Cardiac muscle cell (in vitro differentiated cells and primary cell): ENCODE data around the gene FXN. TPM values are rescaled to one million over a fixed set of nuclear protein-coding genes. Genes with fewer than 3 reads are reported as not detected.

Experiments
- DNase-seq, 2 donors: peaks; one replicate each; pipeline versions ENCODE4 v3.0.0 to v3.0.0-alpha.2; 2010 to 2017; ENCODE audit warnings: low read depth in 1 of 2, low spot score in 1 of 2
- H3K27ac ChIP-seq: fragments of 200-600 bp; sonication (generic); 2 replicates; pipeline ENCODE4 v1.5.1; 2016
- H3K27me3 ChIP-seq: fragments of 200-600 bp; sonication (generic); 2 replicates; pipeline ENCODE4 v1.6.0; 2016; ENCODE audit warnings: control low read depth
- H3K36me3 ChIP-seq: fragments of 200-600 bp; sonication (generic); 2 replicates; pipeline ENCODE4 v1.5.1; 2016; ENCODE audit warnings: control low read depth
- H3K4me1 ChIP-seq: fragments of 200-600 bp; sonication (generic); 2 replicates; pipeline ENCODE4 v1.8.1; 2017; ENCODE audit warnings: low read depth, mild to moderate bottlenecking, mixed run types
- H3K4me3 ChIP-seq: fragments of 200-600 bp; sonication (generic); 2 replicates; pipeline ENCODE4 v1.5.1; 2016; ENCODE audit warnings: mild to moderate bottlenecking
- H3K9me3 ChIP-seq: fragments of 200-600 bp; sonication (generic); 2 replicates; pipeline ENCODE4 v1.5.1; 2017; ENCODE audit warnings: low read depth, mild to moderate bottlenecking, control low read depth
- CTCF ChIP-seq: IDR thresholded peaks from 2 replicates; pipeline ENCODE4 v1.5.1; 2012; ENCODE audit warnings: low read depth, mild to moderate bottlenecking, low read length
- polyA plus RNA-seq: library from polyadenylated mRNA; unstranded; fragments of >200 nt; fragmentation: Nextera tagmentation; extraction: Ambion mirVana; gene quantifications from 2 replicates; pipeline ENCODE4 v1.2.1, GENCODE V29; 2016
- total RNA-seq: library from RNA; depleted of rRNA; stranded (reverse); fragments of >200 nt; gene quantifications from 2 replicates; pipeline ENCODE4 v1.2.3, GENCODE V29; 2016

FXN gene
- total and polyA plus RNA-seq, 2 experiments from 2014 or later, result 20.6 to 45.0 TPM

- TF ChIP-seq CTCF, result no peak
- H3K9me3 ChIP-seq, result no peaks in the 10 kb centered on the region
- no peak overlapping the region for H3K27ac ChIP-seq
- DNase-seq, result peak in 1 of 2 donors; percentile 52
- no peak overlapping the region for H3K4me3 ChIP-seq
- H3K4me1 ChIP-seq, result no peaks in the 10 kb centered on the region
- H3K27me3 ChIP-seq, result no peaks in the 10 kb centered on the region
- no peaks in the 10 kb centered on the region for H3K36me3 ChIP-seq
Measured at GRCh38 chr9:69143291-69143690, 107.7 kb downstream of the FXN start.

- Histone ChIP-seq H3K4me3 (no peak overlapping the region), H3K36me3 (no peaks in the 10 kb centered on the region), H3K27ac (no peak overlapping the region), H3K4me1 (no peaks in the 10 kb centered on the region), H3K9me3 (no peaks in the 10 kb centered on the region), H3K27me3 (no peaks in the 10 kb centered on the region)
- no peak for TF ChIP-seq CTCF
- no peak for DNase-seq
Measured at GRCh38 chr9:69145144-69145715, 109.7 kb downstream of the FXN start.

- no peak for TF ChIP-seq CTCF
- Histone ChIP-seq H3K27ac (no peak overlapping the region), H3K27me3 (no peaks in the 10 kb centered on the region), H3K4me1 (no peaks in the 10 kb centered on the region), H3K9me3 (no peaks in the 10 kb centered on the region), H3K36me3 (no peaks in the 10 kb centered on the region), H3K4me3 (no peak overlapping the region)
- no peak for DNase-seq
Measured at GRCh38 chr9:69147041-69147834, 111.7 kb downstream of the FXN start.

GRCh38 chr9:69149321-69149807, 113.8 kb downstream of the FXN start:
- peak; percentile 40 to 88 for DNase-seq
- peak overlapping the region; percentile 41 for H3K27ac ChIP-seq
- H3K4me3 ChIP-seq, result no peak overlapping the region
- H3K4me1 ChIP-seq, result no peaks in the 10 kb centered on the region
- no peaks in the 10 kb centered on the region for H3K9me3 ChIP-seq
- TF ChIP-seq CTCF, result peak; percentile 66
- H3K27me3 ChIP-seq, result no peaks in the 10 kb centered on the region
- H3K36me3 ChIP-seq, result no peaks in the 10 kb centered on the region

Other genes starting within 250 kb of the FXN start
- not detected in 2 replicates for gene PRKACG, start 21.6 kb upstream of the FXN start, total RNA-seq
- 0.13 TPM in 1 of 2 replicates, not detected in the other for gene PRKACG, start 21.6 kb upstream of the FXN start, polyA plus RNA-seq
- gene TJP2, start 138.5 kb downstream of the FXN start, total RNA-seq, result 81.3 and 102 TPM in 2 replicates
- 69.3 and 105 TPM in 2 replicates for gene TJP2, start 138.5 kb downstream of the FXN start, polyA plus RNA-seq